B cell (primary cell): ENCODE results near the gene TMEM158. TPM values are rescaled to one million over a fixed set of nuclear protein-coding genes. Genes with fewer than 3 reads are reported as not detected.

ENCODE experiments used
- ATAC-seq: fragments of 200-7000 bp; cut with Tn5 transposase; one replicate; pipeline ENCODE4 v1.10.0; 2021; ENCODE audit warnings: low read depth, mild to moderate bottlenecking, moderate number of reproducible peaks, moderate library complexity
- CTCF ChIA-PET: fragments of 350-600 bp; sonication (Branson Sonifier 250); formaldehyde crosslinking; loops from one replicate; lab custom pipeline; 2021; ENCODE audit warnings: antibody characterized with exemption, inconsistent platforms; lab: Charles Lee
- POLR2A ChIA-PET: fragments of 350-600 bp; sonication (Branson Sonifier 250); formaldehyde crosslinking; loops from one replicate; lab custom pipeline; 2021; ENCODE audit warnings: antibody characterized with exemption; lab: Charles Lee
- DNase-seq: peaks from one replicate; pipeline ENCODE4 v3.0.0; 2013
- H2AFZ ChIP-seq: 2 replicates; pipeline ENCODE4 v1.6.1; 2012; ENCODE audit warnings: mild to moderate bottlenecking, low read depth, low read length; ENCODE audit not compliant: insufficient read depth, poor library complexity, severe bottlenecking
- H3K27ac ChIP-seq, 2 donors: 1 replicate in 1 of 2; 2 replicates in 1 of 2; pipeline ENCODE4 v1.5.1; 2012 to 2013; ENCODE audit warnings: low read length in 2 of 2, mild to moderate bottlenecking in 2 of 2, moderate library complexity in 1 of 2
- H3K27me3 ChIP-seq, 4 experiments: fragments of 200-600 bp in 1 of 4; sonication (generic) in 1 of 4; replicated peaks in 1 of 4; 1 replicate in 2 of 4; 2 replicates in 2 of 4; pipeline versions ENCODE4 v1.6.1 to v1.7.0; 2013 to 2016; ENCODE audit warnings: low read length in 3 of 4, mild to moderate bottlenecking in 2 of 4, mixed read lengths in 1 of 4, moderate library complexity in 1 of 4; ENCODE audit not compliant: insufficient read depth in 4 of 4, control insufficient read depth in 3 of 4; ENCODE audit errors: control extremely low read depth in 1 of 4
- H3K36me3 ChIP-seq, 2 experiments: replicated peaks in 1 of 2; 1 replicate in 1 of 2; 2 replicates in 1 of 2; pipeline versions ENCODE4 v1.6.1 to v1.7.1; 2013; ENCODE audit warnings: low read length in 1 of 2; ENCODE audit not compliant: insufficient read depth in 2 of 2, control insufficient read depth in 1 of 2; ENCODE audit errors: control extremely low read depth in 1 of 2, extremely low read depth in 1 of 2
- H3K4me1 ChIP-seq, 2 donors: fragments of 200-600 bp in 1 of 2; sonication (generic) in 1 of 2; 1 replicate in 1 of 2; 2 replicates in 1 of 2; pipeline versions ENCODE4 v1.5.1 to v1.6.1; 2013 to 2017; ENCODE audit warnings: low read length in 2 of 2; ENCODE audit not compliant: control insufficient read depth in 2 of 2, insufficient read depth in 2 of 2
- H3K4me2 ChIP-seq: replicated peaks from 2 replicates; pipeline ENCODE3; 2012; ENCODE audit warnings: mild to moderate bottlenecking, low read depth, low read length; ENCODE audit not compliant: poor library complexity, severe bottlenecking
- H3K4me3 ChIP-seq, 5 experiments: fragments of 200-600 bp in 1 of 5; sonication (generic) in 1 of 5; 1 replicate in 3 of 5; 2 replicates in 2 of 5; pipeline versions ENCODE4 v1.5.1 to v1.7.0; 2011 to 2016; ENCODE audit warnings: low read length in 4 of 5, mild to moderate bottlenecking in 4 of 5, low read depth in 2 of 5, control low read depth in 1 of 5, moderate library complexity in 1 of 5; ENCODE audit not compliant: insufficient read depth in 1 of 5; ENCODE audit errors: control extremely low read depth in 1 of 5, extremely low read depth in 1 of 5
- H3K79me2 ChIP-seq: fragments of 200-600 bp; sonication (generic); one replicate; pipeline ENCODE4 v1.6.0; 2016; ENCODE audit warnings: low read length; ENCODE audit not compliant: control insufficient read depth, insufficient read depth
- H3K9ac ChIP-seq: fragments of 200-600 bp; sonication (generic); 2 replicates; pipeline ENCODE4 v1.6.1; 2017; ENCODE audit warnings: mild to moderate bottlenecking, low read length, moderate library complexity
- H3K9me3 ChIP-seq, 3 donors: one replicate each; pipeline versions ENCODE4 v1.6.1 to v1.7.1; 2013; ENCODE audit warnings: low read length in 2 of 3; ENCODE audit not compliant: control insufficient read depth in 2 of 3, insufficient read depth in 1 of 3; ENCODE audit errors: control extremely low read depth in 1 of 3
- H4K20me1 ChIP-seq: 2 replicates; pipeline ENCODE4 v1.6.0; 2012; ENCODE audit warnings: mild to moderate bottlenecking, low read length; ENCODE audit not compliant: insufficient read depth, control insufficient read depth, poor library complexity, severe bottlenecking
- H3K27ac Mint-ChIP-seq: one replicate; pipeline ENCODE4 v1.8.0; 2021; ENCODE audit warnings: mixed read lengths
- H3K27me3 Mint-ChIP-seq: one replicate; pipeline ENCODE4 v1.8.0; 2021; ENCODE audit warnings: mixed read lengths
- H3K4me1 Mint-ChIP-seq: one replicate; pipeline ENCODE4 v1.8.0; 2021; ENCODE audit warnings: mixed read lengths
- H3K4me3 Mint-ChIP-seq: one replicate; pipeline ENCODE4 v1.8.0; 2021; ENCODE audit warnings: mixed read lengths
- H3K9me3 Mint-ChIP-seq: one replicate; pipeline ENCODE4 v1.8.0; 2022; ENCODE audit warnings: mixed read lengths; ENCODE audit not compliant: insufficient read depth
- EZH2 ChIP-seq: IDR thresholded peaks from 2 replicates; pipeline ENCODE4 v1.6.1; 2012; ENCODE audit warnings: borderline replicate concordance, low read depth, mild to moderate bottlenecking, moderate library complexity, low read length; ENCODE audit not compliant: insufficient read depth, poor library complexity, severe bottlenecking
- WGBS: methylation state at CpG from one replicate; pipeline ENCODE4 v1.1.5; 2013; ENCODE audit warnings: missing lambda C conversion rate; ENCODE audit not compliant: insufficient coverage; 5-methylcytosine and 5-hydroxymethylcytosine counted together
- intact Hi-C: fragments of 100-400 bp; cut with micrococcal nuclease; formaldehyde crosslinking; loops from one replicate; pipeline ENCODE4 v1.10.0; 2022
- polyA plus RNA-seq: library from polyadenylated mRNA; depleted of rRNA; stranded (reverse); fragments of >200 nt; gene quantifications from 2 replicates; pipeline ENCODE4 v1.2.3, GENCODE V29; 2012
- total RNA-seq, 2 donors: library from RNA; stranded (reverse); fragments of 120-200 nt in 1 of 2; gene quantifications; 1 replicate in 1 of 2; 2 replicates in 1 of 2; pipeline versions ENCODE4 v1.2.3 to v1.2.4, GENCODE V29; 2013 to 2022
- TF ChIP-seq, protein P1 (sequence below): fragments of 200-600 bp; IDR thresholded peaks from one replicate; pipeline ENCODE4 v1.8.0; 2022; ENCODE audit warnings: antibody characterized with exemption, mild to moderate bottlenecking

Gene TMEM158
- total and polyA plus RNA-seq, 2 donors (not counting 1 experiment from before 2014, with no cell fraction given) = not detected

DNA sequence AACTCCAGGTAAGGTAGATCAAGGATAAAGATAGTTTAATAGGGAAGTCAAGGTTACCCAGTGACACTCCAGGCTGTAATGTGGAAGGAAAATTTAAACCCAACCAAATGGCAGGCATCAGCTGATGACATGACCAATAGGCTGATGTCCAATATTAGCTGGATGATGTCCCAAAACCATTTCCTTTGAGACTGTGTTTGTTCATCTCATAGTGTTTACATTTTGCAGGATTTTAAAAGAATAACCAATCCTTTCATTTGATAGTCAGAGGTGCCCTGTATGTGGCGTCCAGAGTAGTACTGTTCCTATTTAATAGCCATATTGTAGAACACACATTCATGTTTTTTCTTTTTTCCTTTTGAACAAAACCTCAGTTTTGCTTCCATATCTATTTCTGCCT lies 23.3 kb upstream of the TMEM158 start:
- ChIA-PET CTCF (no interaction called here), POLR2A (no interaction called here)
- Histone ChIP-seq H2AFZ (no peak overlapping the region), H3K27ac (no peak overlapping the region), H3K79me2 (no peaks in the 10 kb centered on the region), H3K4me1 (peaks cover 8 to 11% of the 10 kb centered on the region in 2 donors), H3K9ac (no peak overlapping the region), H4K20me1 (no peaks in the 10 kb centered on the region), H3K4me2 (no peak overlapping the region), H3K36me3 (no peaks in the 10 kb centered on the region), H3K4me3 (no peak overlapping the region), H3K27me3 (no peaks in the 10 kb centered on the region), H3K9me3 (no peaks in the 10 kb centered on the region)
- intact Hi-C loops = no loop called here
- peaks cover 9% of the 10 kb centered on the region for H3K27me3 Mint-ChIP-seq
- WGBS = 83% methylated on average over 1 of the region's 1 CpG
- no peak overlapping the region for H3K4me3 Mint-ChIP-seq
- H3K27ac Mint-ChIP-seq = no peak overlapping the region
- H3K4me1 Mint-ChIP-seq = peaks cover 9% of the 10 kb centered on the region
- no peak for TF ChIP-seq EZH2
- TF ChIP-seq, protein P1, sequence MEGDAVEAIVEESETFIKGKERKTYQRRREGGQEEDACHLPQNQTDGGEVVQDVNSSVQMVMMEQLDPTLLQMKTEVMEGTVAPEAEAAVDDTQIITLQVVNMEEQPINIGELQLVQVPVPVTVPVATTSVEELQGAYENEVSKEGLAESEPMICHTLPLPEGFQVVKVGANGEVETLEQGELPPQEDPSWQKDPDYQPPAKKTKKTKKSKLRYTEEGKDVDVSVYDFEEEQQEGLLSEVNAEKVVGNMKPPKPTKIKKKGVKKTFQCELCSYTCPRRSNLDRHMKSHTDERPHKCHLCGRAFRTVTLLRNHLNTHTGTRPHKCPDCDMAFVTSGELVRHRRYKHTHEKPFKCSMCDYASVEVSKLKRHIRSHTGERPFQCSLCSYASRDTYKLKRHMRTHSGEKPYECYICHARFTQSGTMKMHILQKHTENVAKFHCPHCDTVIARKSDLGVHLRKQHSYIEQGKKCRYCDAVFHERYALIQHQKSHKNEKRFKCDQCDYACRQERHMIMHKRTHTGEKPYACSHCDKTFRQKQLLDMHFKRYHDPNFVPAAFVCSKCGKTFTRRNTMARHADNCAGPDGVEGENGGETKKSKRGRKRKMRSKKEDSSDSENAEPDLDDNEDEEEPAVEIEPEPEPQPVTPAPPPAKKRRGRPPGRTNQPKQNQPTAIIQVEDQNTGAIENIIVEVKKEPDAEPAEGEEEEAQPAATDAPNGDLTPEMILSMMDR = no peak
- DNase-seq (no peak), ATAC-seq (no peak)
- no peaks in the 10 kb centered on the region for H3K9me3 Mint-ChIP-seq

DNA sequence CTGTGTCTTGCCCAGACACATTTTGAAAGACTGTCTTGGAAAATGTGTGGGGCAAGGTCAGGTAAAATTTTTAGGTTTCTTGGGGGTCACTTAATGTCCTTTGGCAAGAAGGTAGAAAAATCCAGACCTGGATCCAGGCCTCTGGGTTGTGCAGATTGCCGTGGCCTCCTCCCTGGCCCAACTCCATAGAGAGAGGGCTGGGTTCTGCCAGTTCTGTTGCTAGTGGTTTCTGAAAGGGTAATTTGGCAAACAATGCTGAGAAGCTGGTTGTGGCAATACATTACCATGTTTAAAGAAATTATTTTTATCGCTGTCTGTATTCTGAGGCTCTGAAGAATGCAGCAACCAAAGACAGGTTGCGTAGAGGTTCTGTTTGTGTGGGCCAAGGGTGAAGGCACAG lies 20.2 kb upstream of the TMEM158 start:
- Histone ChIP-seq H3K27ac (no peak overlapping the region), H3K27me3 (no peaks in the 10 kb centered on the region), H3K9ac (no peak overlapping the region), H2AFZ (no peak overlapping the region), H3K4me3 (no peak overlapping the region), H3K36me3 (no peaks in the 10 kb centered on the region), H4K20me1 (no peaks in the 10 kb centered on the region), H3K4me2 (no peak overlapping the region), H3K79me2 (no peaks in the 10 kb centered on the region), H3K9me3 (no peaks in the 10 kb centered on the region), H3K4me1 (no peaks in the 10 kb centered on the region)
- Mint-ChIP-seq H3K4me3 (no peak overlapping the region), H3K27ac (no peak overlapping the region), H3K27me3 (peaks cover 18% of the 10 kb centered on the region), H3K4me1 (no peaks in the 10 kb centered on the region), H3K9me3 (no peaks in the 10 kb centered on the region)
- intact Hi-C loops = no loop called here
- CTCF ChIA-PET = no interaction called here
- no peak for DNase-seq
- TF ChIP-seq EZH2 = no peak
- TF ChIP-seq, protein P1 = no peak
- no peak for ATAC-seq
- POLR2A ChIA-PET = no interaction called here
- WGBS = 100% methylated on average over 3 of the region's 3 CpGs
